Esophagus squamous epithelium (tissue), 5 donors: Measurements from ENCODE around the gene SLC25A2. TPM values are rescaled to one million over a fixed set of nuclear protein-coding genes. Genes with fewer than 3 reads are reported as not detected.
"Not testable (repeated sequence)": the region's sequence is repeated elsewhere in the genome, so short reads cannot be mapped to it uniquely, and the experiment has no call there.

ENCODE experiments used
- DNase-seq: peaks from one replicate; lab custom pipeline; 2025; lab: John Stamatoyannopoulos, UW
- H3K27ac ChIP-seq, 4 donors: fragments of 200-600 bp; sonication (generic); one replicate each; pipeline ENCODE4 v1.5.1; 2016 to 2019; ENCODE audit warnings: mild to moderate bottlenecking in 1 of 4
- H3K27me3 ChIP-seq, 4 donors: fragments of 200-600 bp; sonication (generic); 1 replicate in 3 of 4; 2 replicates in 1 of 4; pipeline versions ENCODE4 v1.5.1 to v1.6.0; 2017 to 2021; ENCODE audit warnings: antibody characterized with exemption in 1 of 4
- H3K36me3 ChIP-seq, 3 donors: fragments of 200-600 bp; sonication (generic); one replicate each; pipeline ENCODE4 v1.5.1; 2016 to 2019
- H3K4me1 ChIP-seq, 3 donors: fragments of 200-600 bp; sonication (generic); one replicate each; pipeline ENCODE4 v1.5.1; 2017 to 2019
- H3K4me3 ChIP-seq, 4 donors: fragments of 200-600 bp; sonication (generic); 1 replicate in 3 of 4; 2 replicates in 1 of 4; pipeline ENCODE4 v1.5.1; 2016 to 2019; ENCODE audit warnings: mild to moderate bottlenecking in 2 of 4, moderate library complexity in 1 of 4
- H3K9me3 ChIP-seq, 3 donors: fragments of 200-600 bp; sonication (generic); one replicate each; pipeline ENCODE4 v1.5.1; 2016 to 2019
- POLR2A ChIP-seq, 4 donors: fragments of 450-650 bp; IDR thresholded peaks; one replicate each; pipeline ENCODE4 v1.6.1; 2017; ENCODE audit warnings: antibody characterized with exemption in 4 of 4, mild to moderate bottlenecking in 4 of 4, moderate library complexity in 3 of 4
- WGBS, 2 donors: methylation state at CpG; one replicate each; pipeline ENCODE4 v1.1.5; 2018; 5-methylcytosine and 5-hydroxymethylcytosine counted together
- intact Hi-C: fragments of 100-400 bp; cut with DNase I; formaldehyde crosslinking; loops from one replicate; pipeline ENCODE4 v1.15.0; 2022
- total RNA-seq, 4 donors: library from RNA; depleted of rRNA; stranded (reverse); fragments of >200 nt; gene quantifications; one replicate each; pipeline ENCODE4 v1.1.0, GENCODE V29; 2016
- TF ChIP-seq, protein P1 (sequence below), 6 experiments: fragments of 450-650 bp in 4 of 6; fragments of 200-600 bp in 2 of 6; sonication (generic) in 2 of 6; IDR thresholded peaks; one replicate each; pipeline ENCODE4 v1.5.1; 2016 to 2019; ENCODE audit warnings: antibody characterized with exemption in 6 of 6, mild to moderate bottlenecking in 4 of 6, moderate library complexity in 4 of 6
- donor health status: DM: yes; HTN: yes; CAD: no.

SLC25A2 gene
- total RNA-seq, 4 donors from 2014 or later: 0.29 to 2.2 (median 0.87) TPM

DNA sequence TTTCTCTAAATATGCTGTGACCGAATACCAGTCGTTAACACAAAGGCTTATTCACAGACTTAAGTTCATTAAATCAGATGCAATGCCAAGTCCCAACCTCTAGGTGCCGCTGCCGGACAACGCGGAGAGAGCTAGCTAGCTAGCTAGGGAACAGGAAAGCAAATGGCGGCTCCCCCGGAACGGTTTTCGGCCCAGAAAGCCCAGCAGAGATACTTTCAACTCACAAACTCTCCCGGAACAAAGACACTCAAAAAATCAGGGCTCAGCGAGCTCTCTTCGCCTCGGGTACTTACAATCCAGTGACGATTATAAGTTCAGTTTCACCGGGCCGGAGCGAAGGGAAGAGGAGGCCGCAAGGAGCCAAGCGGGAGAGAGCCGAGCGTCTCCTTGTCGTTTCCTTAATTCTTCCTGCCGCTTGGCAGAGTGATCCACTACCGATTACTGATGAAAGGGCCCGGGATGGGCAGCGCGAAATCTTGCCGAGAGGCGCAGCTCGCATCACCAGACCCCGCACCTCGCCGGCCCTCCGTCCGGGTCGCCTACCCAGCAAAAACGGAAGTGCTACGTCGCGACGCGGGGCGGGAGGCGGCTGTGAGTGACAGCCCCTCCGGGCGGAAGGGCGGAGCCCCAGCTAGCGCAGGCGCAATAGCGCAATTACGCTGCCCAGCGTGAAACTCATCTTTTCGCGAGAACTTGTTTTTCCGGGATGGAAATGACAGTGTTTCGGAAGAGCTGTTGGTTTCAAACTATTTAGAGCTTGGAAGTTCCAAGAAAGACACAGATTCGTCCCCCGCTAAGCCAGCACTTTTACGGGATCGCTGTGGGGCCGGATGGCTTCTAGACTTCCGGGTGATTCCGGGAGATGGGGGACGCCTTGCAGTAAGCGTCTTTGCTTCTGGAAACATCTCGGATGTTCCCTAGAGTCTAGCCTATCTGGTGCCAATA, 16.6 kb upstream of the SLC25A2 start, which contains the start of gene TAF7:
Gene TAF7, minus strand, starts transcription at position 560 of the 945 bp plus-strand sequence. CDS start 740 bp downstream, outside the sequence.
- peak in 3 of 4 donors; percentile 79 to 95 (median 85) for TF ChIP-seq POLR2A (IDR thresholded peaks at IDR 0.05)
- TF ChIP-seq, protein P1, sequence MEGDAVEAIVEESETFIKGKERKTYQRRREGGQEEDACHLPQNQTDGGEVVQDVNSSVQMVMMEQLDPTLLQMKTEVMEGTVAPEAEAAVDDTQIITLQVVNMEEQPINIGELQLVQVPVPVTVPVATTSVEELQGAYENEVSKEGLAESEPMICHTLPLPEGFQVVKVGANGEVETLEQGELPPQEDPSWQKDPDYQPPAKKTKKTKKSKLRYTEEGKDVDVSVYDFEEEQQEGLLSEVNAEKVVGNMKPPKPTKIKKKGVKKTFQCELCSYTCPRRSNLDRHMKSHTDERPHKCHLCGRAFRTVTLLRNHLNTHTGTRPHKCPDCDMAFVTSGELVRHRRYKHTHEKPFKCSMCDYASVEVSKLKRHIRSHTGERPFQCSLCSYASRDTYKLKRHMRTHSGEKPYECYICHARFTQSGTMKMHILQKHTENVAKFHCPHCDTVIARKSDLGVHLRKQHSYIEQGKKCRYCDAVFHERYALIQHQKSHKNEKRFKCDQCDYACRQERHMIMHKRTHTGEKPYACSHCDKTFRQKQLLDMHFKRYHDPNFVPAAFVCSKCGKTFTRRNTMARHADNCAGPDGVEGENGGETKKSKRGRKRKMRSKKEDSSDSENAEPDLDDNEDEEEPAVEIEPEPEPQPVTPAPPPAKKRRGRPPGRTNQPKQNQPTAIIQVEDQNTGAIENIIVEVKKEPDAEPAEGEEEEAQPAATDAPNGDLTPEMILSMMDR (IDR thresholded peaks at IDR 0.05): peak; percentile 73 to 88 (median 80)
- peaks cover 5 to 44% (median 10%) of the 10 kb centered on the region in 3 donors for H3K36me3 ChIP-seq
- no peaks in the 10 kb centered on the region for H3K27me3 ChIP-seq
- peaks cover 19 to 86% (median 53%) of the 10 kb centered on the region in 3 donors for H3K9me3 ChIP-seq
- intact Hi-C loops: no loop called here
- peaks cover 0 to 13% (median 4%) of the 10 kb centered on the region in 3 donors for H3K4me1 ChIP-seq
- peak within 1 kb of the TSS; percentile 55 to 82 (median 76) for H3K4me3 ChIP-seq
- peak within 1 kb of the TSS; percentile 86 to 97 (median 95) for H3K27ac ChIP-seq
- 3 to 4% methylated on average over 32 to 41 of the region's 67 CpGs for WGBS, 2 donors
- DNase-seq: peak; percentile 63

DNA sequence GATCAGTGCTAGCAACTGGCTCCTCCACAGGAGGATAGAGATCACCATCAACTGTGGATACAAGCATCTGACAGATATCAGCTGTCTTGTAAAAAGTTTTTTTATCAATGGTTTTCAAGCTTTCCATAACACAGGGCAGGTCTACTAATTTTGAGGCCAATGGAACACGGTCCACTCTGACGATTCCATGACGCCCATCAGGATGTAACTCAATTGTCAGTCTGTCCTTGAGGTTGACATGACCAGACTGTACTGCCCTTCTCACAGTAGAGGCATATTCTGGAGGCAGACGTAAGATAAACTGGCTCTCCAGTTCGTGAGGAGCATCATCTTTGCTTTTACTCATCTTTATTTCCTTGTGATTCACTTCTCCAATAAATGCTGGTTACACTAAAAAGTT, 15.8 kb upstream of the SLC25A2 start:
- Histone ChIP-seq H3K9me3 (peaks cover 19 to 86% (median 61%) of the 10 kb centered on the region in 3 donors), H3K36me3 (peaks cover 5 to 48% (median 10%) of the 10 kb centered on the region in 3 donors), H3K4me1 (peaks cover 0 to 13% (median 4%) of the 10 kb centered on the region in 3 donors), H3K4me3 (peak overlapping the region; percentile 55 to 82 (median 76)), H3K27ac (peak overlapping the region in 3 of 4 donors; percentile 95 to 97 (median 95)), H3K27me3 (no peaks in the 10 kb centered on the region)
- intact Hi-C loops: no loop called here
- no peak for TF ChIP-seq POLR2A (IDR thresholded peaks at IDR 0.05)
- TF ChIP-seq, protein P1 (IDR thresholded peaks at IDR 0.05): no peak
- DNase-seq: no peak
- WGBS, 2 donors: 70 to 80% methylated on average over 5 of the region's 5 CpGs

DNA sequence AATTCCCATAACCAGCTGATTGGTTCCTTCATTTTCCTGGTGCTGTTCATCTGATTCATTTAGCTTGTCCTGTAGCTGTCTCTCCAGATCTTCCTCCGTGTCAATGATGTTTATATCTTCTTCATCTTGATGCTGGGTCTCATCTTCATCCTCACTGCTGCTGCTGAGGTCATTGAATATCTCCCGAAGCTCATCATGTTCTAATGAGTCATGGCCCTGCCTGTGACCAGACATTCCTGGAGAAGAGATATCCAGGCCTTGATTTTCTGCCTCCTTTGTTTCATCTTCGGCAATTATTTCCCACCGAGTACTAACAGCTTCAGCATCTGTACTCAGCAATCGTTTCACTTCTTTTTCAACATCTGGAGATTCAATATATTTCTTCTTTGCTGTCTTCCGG, 15.4 kb upstream of the SLC25A2 start:
- Histone ChIP-seq H3K9me3 (peaks cover 19 to 87% (median 65%) of the 10 kb centered on the region in 3 donors), H3K4me3 (peak overlapping the region in 1 of 4 donors; percentile 81), H3K27ac (no peak overlapping the region), H3K4me1 (peaks cover 0 to 13% (median 4%) of the 10 kb centered on the region in 3 donors), H3K27me3 (no peaks in the 10 kb centered on the region), H3K36me3 (peaks cover 5 to 48% (median 10%) of the 10 kb centered on the region in 3 donors)
- intact Hi-C loops: no loop called here
- 92 to 94% methylated on average over 6 of the region's 6 CpGs for WGBS, 2 donors
- TF ChIP-seq, protein P1 (IDR thresholded peaks at IDR 0.05): no peak
- no peak for TF ChIP-seq POLR2A (IDR thresholded peaks at IDR 0.05)
- DNase-seq: no peak

DNA sequence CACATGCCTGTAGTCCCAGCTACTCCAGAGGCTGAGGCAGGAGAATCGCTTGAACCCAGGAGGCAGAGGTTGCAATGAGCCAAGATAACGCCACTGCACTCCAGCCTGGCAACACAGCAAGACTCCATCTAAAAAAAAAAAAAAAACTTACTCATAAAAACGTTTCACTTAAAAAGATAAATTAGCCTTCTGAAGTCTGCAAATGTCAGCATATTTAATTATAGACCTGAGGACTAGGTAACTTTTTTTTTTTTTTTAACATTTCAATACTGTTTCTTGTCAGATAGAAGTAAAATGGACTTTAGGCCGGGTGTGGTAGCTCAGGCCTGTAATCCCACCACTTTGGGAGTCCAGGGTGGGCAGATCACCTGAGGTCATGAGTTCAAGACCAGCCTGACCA, 13.1 kb upstream of the SLC25A2 start:
- DNase-seq, intact Hi-C loops, H3K4me3 ChIP-seq, H3K27me3 ChIP-seq, H3K27ac ChIP-seq: not testable (repeated sequence)
- peaks cover 5 to 64% (median 10%) of the 10 kb centered on the region in 3 donors for H3K36me3 ChIP-seq
- peaks cover 0 to 13% (median 4%) of the 10 kb centered on the region in 3 donors for H3K4me1 ChIP-seq
- 77 to 86% methylated on average over 4 of the region's 4 CpGs for WGBS, 2 donors
- H3K9me3 ChIP-seq: peaks cover 19 to 99% (median 86%) of the 10 kb centered on the region in 3 donors

DNA sequence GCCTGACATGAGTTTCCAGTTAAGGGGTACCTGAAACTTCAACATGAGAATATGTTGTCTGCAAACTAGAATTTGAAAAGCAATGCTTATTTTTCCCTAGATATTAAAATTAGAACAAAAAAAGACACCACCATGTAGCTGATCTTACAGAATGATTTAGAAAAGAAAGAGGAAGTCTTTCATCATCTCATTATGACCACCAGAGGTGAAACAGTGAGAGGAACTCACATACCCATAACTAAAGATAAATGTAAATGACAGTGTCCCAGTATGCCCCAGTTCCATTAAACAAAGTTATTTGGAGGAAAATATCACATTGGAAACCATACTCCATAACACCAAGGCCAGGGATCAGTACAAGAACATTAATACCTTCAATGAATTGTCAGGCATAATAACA, 9.9 kb upstream of the SLC25A2 start:
- Histone ChIP-seq H3K27ac (no peak overlapping the region), H3K4me3 (no peak overlapping the region), H3K27me3 (no peaks in the 10 kb centered on the region), H3K36me3 (peaks cover 0 to 59% (median under 1%) of the 10 kb centered on the region in 3 donors), H3K4me1 (no peaks in the 10 kb centered on the region), H3K9me3 (peaks cover 10 to 100% (median 82%) of the 10 kb centered on the region in 3 donors)
- no peak for DNase-seq
- TF ChIP-seq, protein P1 (IDR thresholded peaks at IDR 0.05): no peak
- intact Hi-C loops: no loop called here
